GM04504 (cell line): ENCODE data around the gene EN2.

ENCODE experiments used
- DNase-seq: peaks from one replicate; pipeline ENCODE4 v3.0.0-alpha.2; 2012; ENCODE audit warnings: low read depth

The EN2 gene

GRCh38 chr7:155486783-155487508, 29.0 kb downstream of the EN2 start:
- no peak for DNase-seq

GRCh38 chr7:155487509-155488482, 29.9 kb downstream of the EN2 start:
- no peak for DNase-seq

GRCh38 chr7:155488483-155489127, 30.7 kb downstream of the EN2 start:
- no peak for DNase-seq

- DNase-seq = no peak
These were observed 31.4 kb downstream of the EN2 start for GRCh38 chr7:155489158-155489840.

GRCh38 chr7:155489862-155490696, 32.1 kb downstream of the EN2 start:
- DNase-seq = no peak

DNA sequence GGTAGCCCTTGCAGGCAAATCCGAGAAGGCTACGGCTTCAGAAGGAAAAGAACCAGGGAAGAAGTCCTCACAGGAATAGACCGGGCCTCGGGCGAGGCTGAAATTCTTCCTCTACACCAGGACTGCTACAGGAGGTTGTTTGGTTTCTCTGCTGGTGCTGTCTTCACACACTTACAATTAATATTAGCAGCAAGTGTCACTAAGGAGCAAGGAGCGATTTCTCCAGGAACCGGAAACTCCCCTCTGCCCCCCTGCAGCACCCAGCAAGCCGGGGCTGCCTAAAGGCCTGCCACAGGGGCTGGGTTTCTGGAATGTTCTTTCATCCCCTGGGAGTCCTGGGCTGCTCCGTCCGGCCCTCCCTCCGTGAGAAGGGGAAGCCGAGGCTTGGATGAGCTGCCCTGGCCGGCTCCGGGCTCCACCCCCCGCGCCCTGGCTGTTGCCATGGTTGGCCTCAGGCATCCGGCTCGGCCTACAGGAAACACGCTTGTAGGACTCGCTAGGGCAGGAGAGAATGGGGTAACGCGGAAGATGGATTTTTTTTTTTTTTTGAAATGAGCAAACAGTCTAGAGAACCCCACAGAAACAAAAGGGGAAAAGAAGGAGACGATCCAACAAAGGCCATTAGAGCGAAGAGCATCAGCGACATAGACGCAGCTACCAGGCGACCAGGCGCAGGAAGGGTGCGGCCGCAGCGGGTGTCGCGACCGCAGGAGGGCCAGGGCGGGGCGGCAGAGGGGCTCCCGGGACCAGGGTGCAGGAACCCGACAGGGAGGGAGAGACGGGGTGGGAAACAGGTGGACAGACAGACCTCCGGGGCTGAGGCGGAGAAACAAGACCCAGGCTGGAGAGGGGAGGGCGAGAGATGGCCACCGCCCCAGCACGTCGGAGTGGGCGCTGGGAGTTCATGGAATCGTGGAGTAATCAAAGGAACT, 33.0 kb downstream of the EN2 start:
- DNase-seq = no peak

- no peak for DNase-seq
These were observed 33.9 kb downstream of the EN2 start for GRCh38 chr7:155491812-155492211.

DNA sequence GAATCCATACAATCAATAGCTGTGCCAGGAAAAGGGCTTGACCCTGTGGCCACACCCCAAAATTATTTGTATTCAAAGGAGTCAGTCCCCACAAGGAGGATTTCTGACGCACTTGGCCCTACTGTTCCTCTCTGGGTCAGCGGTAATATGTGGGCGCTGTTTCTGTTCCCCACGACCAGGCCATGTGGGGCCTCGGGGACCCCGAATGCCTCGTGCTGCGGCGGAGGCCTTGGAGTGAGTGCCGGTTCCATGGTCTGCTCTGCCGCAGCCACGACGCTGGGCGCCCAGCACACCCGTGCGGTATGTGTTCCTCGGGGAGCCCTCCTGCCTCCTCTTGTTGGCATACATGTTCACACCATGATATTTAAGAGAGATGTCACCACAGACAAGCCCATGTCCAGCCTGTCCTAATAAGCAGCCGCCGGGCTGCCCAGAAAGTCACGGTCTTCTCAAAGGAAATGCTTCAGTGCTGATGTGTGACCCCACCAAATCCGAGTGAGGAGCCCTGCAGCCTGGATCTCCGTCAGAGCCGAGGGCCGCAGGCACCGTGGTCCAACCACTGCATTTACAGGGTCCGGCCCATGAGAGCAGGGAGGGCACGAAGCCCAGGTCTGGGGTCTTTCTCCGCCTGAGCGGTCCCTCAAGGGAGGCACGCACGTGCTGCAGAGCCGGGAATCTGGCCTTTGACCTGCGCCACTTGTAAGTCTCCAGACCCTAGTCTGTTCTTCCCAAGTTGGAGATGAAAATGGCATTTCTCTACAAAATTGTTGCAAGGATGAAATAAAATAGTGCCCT, 36.0 kb downstream of the EN2 start:
- DNase-seq = no peak

DNA sequence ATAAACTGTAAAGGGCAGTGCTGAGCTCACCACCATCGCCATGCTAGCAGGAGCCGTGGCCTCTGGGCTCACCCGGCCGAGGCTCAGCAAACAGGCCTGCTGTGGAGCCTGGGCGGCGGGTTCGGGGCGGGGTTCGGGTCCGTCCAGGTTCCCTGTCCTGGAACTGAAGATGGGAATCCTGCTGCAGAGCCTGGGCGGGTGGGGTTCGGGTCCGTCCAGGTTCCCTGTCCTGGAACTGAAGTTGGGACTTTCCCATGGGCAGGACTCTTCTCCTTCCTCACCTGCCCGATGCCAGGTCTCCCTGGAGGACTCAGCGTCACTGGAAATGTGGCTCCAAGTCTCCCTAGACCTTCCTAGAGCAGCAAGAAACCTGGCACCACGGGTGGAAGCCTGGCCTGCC, 36.6 kb downstream of the EN2 start:
- DNase-seq = no peak

GRCh38 chr7:155495440-155496248, 37.7 kb downstream of the EN2 start:
- no peak for DNase-seq

- no peak for DNase-seq
These were observed 38.5 kb downstream of the EN2 start for GRCh38 chr7:155496267-155497005.

- no peak for DNase-seq
These were observed 39.4 kb downstream of the EN2 start for GRCh38 chr7:155497149-155497901.

DNA sequence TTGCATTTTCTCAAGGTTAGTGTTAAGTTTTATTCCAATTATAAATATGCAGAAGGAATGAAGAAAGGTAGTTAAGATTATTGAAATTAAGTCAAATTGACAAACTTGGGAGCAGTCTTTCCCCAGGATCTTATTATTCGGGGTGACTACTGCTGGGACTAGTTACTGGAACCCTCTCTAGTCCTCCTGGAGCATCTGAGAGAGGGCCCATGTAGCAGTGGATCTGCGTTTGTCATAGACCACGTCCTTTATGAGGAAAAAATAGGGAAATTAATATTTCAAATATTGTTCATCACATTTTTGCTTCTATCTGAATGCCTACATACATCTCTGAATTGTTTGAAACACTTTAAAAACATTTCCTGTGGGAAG, 47.5 kb downstream of the EN2 start:
- DNase-seq = no peak

DNA sequence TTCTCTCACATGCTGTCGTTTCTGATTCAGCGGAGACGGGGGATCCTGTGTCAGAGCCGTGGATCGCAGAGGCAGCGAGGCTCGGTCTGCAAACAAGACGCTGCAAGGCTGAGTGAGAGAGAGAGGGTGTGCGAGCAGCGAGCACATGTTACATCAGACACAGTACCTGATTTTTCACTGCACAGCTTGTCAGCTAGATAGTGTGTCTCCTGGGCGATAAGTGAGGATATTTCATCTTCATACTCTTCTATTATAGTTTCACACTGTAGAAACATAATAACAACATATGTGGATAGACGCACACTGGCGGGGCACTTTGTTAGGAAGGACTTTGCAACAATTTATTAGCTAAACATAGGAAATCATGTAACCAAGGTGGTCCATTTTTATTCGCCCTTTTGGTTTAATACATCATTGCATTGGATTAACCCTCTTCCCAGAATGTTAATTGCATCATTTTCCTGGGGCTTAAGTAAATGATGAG, 49.0 kb downstream of the EN2 start:
- no peak for DNase-seq

- DNase-seq = no peak
These were observed 49.6 kb downstream of the EN2 start for GRCh38 chr7:155507576-155507975.
